Bronchial epithelial cell (primary cell): ENCODE results near the gene TADA2A. TPM values are rescaled to one million over a fixed set of nuclear protein-coding genes. Genes with fewer than 3 reads are reported as not detected.

Experiments used
- DNase-seq: peaks from one replicate; pipeline ENCODE4 v3.0.0-alpha.2; 2010; ENCODE audit warnings: low read depth
- FAIRE-seq: peaks from 2 replicates; lab custom pipeline; 2011; peaks lifted over from hg19 to GRCh38; lab: Jason Lieb, UNC
- H3K27me3 ChIP-seq: 2 replicates; pipeline ENCODE4 v1.5.1; 2011; ENCODE audit warnings: low read length; ENCODE audit not compliant: control insufficient read depth, insufficient read depth
- H3K36me3 ChIP-seq: 2 replicates; pipeline ENCODE4 v1.5.1; 2011; ENCODE audit warnings: low read length; ENCODE audit not compliant: control insufficient read depth, insufficient read depth
- H3K4me3 ChIP-seq: 2 replicates; pipeline ENCODE4 v1.5.1; 2011; ENCODE audit warnings: mild to moderate bottlenecking, low read depth, low read length, control low read depth
- total RNA-seq: library from RNA; depleted of rRNA; stranded (reverse); fragments of >200 nt; gene quantifications from 2 replicates; pipeline ENCODE4 v1.2.1, GENCODE V29; 2014
- TF ChIP-seq, protein P1 (sequence below): IDR thresholded peaks from 2 replicates; pipeline ENCODE4 v1.5.1; 2011; ENCODE audit warnings: mild to moderate bottlenecking, moderate library complexity, low read length, control low read depth, inconsistent platforms; ENCODE audit not compliant: insufficient read depth, severe bottlenecking

Gene TADA2A
- total RNA-seq, 1 donor from 2014 or later, result 15.8 TPM

DNA sequence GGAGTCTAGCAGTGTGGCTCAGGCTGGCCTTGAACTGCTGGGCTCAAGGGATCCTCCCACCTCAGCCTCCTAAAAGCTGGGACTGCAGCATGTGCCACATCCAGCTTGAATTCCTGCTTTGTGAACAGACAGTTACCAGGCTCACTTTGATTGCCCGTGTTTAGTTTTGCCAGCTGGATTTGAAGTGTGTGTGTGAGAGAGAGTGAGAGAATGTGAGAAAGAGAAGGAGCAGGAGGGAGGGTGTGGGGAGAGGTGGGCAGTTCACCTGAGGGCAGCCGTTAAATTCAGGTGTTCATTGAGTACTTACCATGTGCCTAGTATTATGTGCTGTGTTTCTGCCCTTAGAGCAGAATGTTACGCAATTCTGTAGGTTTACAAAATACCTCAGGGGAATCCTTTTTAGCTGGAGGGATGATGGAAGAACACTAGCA, 87.7 kb downstream of the TADA2A start:
- no peak for FAIRE-seq
- no peaks in the 10 kb centered on the region for H3K27me3 ChIP-seq
- peaks cover 4% of the 10 kb centered on the region for H3K36me3 ChIP-seq
- H3K4me3 ChIP-seq, result no peak overlapping the region
- DNase-seq, result no peak
- TF ChIP-seq, protein P1, sequence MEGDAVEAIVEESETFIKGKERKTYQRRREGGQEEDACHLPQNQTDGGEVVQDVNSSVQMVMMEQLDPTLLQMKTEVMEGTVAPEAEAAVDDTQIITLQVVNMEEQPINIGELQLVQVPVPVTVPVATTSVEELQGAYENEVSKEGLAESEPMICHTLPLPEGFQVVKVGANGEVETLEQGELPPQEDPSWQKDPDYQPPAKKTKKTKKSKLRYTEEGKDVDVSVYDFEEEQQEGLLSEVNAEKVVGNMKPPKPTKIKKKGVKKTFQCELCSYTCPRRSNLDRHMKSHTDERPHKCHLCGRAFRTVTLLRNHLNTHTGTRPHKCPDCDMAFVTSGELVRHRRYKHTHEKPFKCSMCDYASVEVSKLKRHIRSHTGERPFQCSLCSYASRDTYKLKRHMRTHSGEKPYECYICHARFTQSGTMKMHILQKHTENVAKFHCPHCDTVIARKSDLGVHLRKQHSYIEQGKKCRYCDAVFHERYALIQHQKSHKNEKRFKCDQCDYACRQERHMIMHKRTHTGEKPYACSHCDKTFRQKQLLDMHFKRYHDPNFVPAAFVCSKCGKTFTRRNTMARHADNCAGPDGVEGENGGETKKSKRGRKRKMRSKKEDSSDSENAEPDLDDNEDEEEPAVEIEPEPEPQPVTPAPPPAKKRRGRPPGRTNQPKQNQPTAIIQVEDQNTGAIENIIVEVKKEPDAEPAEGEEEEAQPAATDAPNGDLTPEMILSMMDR, result no peak

DNA sequence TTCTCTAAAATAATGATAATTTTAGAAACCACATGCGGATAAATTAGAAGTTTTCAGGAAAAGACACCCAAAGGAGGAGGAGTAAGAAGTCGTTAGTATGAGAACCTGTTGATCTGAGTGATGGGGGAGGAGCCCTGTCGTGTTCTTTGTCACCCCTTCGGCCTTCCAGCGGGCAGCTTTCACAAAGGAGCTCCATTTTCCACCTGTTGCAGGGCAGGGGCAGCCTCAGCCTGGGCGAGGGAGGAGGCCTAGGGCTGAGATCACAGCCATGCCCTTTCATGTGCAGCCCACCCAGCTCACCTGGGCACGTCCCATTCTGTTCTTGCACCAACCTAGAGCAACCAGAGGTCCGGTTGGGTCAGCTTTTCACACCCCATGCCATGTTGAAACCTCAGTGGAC, 88.3 kb downstream of the TADA2A start:
- no peak for DNase-seq
- Histone ChIP-seq H3K36me3 (peaks cover 6% of the 10 kb centered on the region), H3K4me3 (no peak overlapping the region), H3K27me3 (no peaks in the 10 kb centered on the region)
- FAIRE-seq, result no peak
- TF ChIP-seq, protein P1, result no peak

DNA sequence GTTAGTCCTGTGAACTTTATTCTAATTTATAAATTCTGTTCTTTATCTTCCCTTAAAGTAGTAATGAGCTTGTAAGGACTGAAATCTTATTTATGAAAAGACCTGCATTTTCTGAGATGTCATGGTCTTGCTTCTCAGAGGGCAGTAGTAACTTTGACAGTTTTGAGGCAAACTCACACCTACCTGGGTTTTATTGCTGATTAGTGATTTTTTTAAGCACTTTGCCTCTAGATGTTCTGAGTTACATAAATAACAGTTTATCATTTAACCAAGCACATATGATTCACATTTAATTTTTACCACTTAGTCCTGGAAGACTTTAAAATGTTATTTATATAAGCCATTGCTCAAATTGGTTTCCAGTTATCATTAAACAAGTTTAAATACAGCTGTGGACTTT, 93.7 kb downstream of the TADA2A start:
- FAIRE-seq (no peak), DNase-seq (no peak)
- Histone ChIP-seq H3K4me3 (no peak overlapping the region), H3K27me3 (no peaks in the 10 kb centered on the region), H3K36me3 (peaks cover 6% of the 10 kb centered on the region)
- TF ChIP-seq, protein P1, result no peak

DNA sequence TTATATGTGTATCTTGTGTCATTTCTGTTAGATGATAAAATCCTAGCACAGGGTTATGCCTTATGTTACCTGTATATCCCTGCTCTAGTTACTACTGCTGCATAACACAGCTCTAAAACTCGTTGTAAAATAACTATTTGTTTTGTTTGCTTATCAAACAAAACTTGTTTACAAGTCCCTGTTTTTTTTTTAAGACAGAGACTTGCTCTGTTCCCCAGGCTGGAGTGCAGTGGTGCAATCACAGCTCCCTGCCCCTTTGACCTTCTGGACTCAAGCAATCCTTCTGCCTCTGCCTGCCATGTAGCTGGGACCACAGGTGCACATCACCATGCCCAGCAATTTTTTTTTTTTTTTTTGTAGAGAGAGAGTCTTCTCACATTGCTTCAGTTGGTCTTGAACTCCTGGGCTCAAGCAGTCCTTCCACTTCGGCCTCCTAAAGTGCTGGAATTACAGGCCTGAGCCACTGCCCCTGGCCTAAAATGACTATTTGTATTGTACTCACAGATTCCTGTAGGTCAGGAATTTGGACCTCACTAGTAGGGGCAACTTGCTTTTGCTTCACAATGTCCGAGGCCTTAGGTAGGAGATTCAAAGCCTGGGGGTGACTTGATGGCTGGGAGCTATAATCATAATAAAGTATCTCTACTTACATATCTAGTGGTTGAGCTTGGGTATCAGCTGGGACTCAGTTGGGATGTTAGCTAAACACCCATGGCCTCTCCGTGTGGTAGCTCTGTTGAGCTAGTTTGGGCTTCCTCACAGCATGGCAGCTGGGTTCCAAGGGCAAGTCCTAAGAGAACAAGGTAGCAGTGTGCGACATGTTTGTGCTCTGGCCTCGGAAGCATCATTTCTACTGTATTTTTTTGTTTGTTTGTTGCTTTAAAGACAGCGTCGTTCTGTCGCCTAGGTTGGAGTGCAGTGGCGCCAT, 95.6 kb downstream of the TADA2A start:
- TF ChIP-seq, protein P1, result no peak
- Histone ChIP-seq H3K4me3 (no peak overlapping the region), H3K36me3 (peaks cover 9% of the 10 kb centered on the region), H3K27me3 (no peaks in the 10 kb centered on the region)
- DNase-seq (no peak), FAIRE-seq (no peak)

DNA sequence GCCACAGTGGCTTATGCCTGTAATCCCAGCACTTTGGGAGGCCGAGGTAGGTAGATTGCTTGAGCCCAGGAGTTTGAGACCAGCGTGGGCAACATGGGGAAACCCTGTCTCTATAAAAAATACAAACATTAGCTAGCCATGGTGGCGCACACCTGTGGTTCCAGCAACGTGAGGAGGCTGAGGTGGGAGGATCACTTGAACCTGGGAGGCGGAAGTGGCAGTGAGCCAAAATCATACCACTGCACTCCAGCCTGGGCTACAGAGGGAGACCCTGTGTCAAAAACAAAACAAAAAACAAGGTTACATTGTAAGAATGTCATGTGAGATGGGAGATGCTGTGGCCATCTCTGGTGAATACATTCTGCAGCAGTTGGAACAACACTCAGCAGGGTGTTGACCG, 96.5 kb downstream of the TADA2A start:
- FAIRE-seq (no peak), DNase-seq (no peak)
- TF ChIP-seq, protein P1, result no peak

DNA sequence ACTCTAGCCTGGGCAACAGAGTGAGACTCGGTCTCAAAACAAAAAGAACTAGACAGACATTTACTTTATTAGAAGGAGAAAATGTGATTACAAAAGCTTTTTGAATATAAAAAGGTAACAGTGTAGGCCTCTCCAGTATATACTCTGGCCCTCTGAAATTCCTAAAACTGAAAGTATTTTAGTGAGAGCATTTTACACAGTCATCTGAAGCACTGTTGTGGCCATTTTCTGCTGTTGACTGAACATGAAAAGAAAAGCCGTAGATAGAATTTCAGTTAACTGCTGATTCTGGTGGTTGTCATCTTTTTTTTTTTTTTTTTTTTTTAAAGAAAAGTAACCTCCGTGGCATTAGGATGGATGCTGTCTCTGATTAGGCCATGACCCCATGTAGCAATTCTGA, 98.6 kb downstream of the TADA2A start:
- DNase-seq (no peak), FAIRE-seq (no peak)
- TF ChIP-seq, protein P1, result no peak
- Histone ChIP-seq H3K36me3 (peaks cover 11% of the 10 kb centered on the region), H3K4me3 (no peak overlapping the region), H3K27me3 (no peaks in the 10 kb centered on the region)

More for the DNA sequence above, 96.5 kb downstream of the TADA2A start:
- Histone ChIP-seq H3K36me3 (peaks cover 9% of the 10 kb centered on the region), H3K4me3 (no peak overlapping the region), H3K27me3 (no peaks in the 10 kb centered on the region)
